Measurements from ENCODE around the gene CDCP2.

CDCP2 gene

GRCh38 chr1:54136269-54136896, 16.4 kb downstream of the CDCP2 start:
- TF ChIP-seq CTCF (IDR thresholded peaks at IDR 0.05; ENCODE audit: low read depth, low read length) = no peak

GRCh38 chr1:54135436-54136120, 17.2 kb downstream of the CDCP2 start:
- no peak for DNase-seq (ENCODE audit: extremely low read depth, low read depth)
- no peak for TF ChIP-seq CTCF (IDR thresholded peaks at IDR 0.05; ENCODE audit: low read depth, low read length)

More at GRCh38 chr1:54136269-54136896, 16.4 kb downstream of the CDCP2 start:
- DNase-seq (ENCODE audit: extremely low read depth, low read depth) = no peak

GRCh38 chr1:54134295-54134694, 18.5 kb downstream of the CDCP2 start:
- no peak for DNase-seq (ENCODE audit: extremely low read depth, low read depth)
- TF ChIP-seq CTCF (IDR thresholded peaks at IDR 0.05; ENCODE audit: low read depth, low read length) = no peak

GRCh38 chr1:54132495-54132894, 20.3 kb downstream of the CDCP2 start:
- DNase-seq (ENCODE audit: extremely low read depth, low read depth) = no peak
- no peak for TF ChIP-seq CTCF (IDR thresholded peaks at IDR 0.05; ENCODE audit: low read depth, low read length)

- no peak for DNase-seq (ENCODE audit: extremely low read depth, low read depth)
- no peak for TF ChIP-seq CTCF (IDR thresholded peaks at IDR 0.05; ENCODE audit: low read depth, low read length)
Observed at GRCh38 chr1:54131419-54131818, 21.4 kb downstream of the CDCP2 start.

- DNase-seq (ENCODE audit: extremely low read depth, low read depth) = no peak
- TF ChIP-seq CTCF (IDR thresholded peaks at IDR 0.05; ENCODE audit: low read depth, low read length) = no peak
Observed at GRCh38 chr1:54129858-54130257, 22.9 kb downstream of the CDCP2 start.

GRCh38 chr1:54127594-54128300, 25.1 kb downstream of the CDCP2 start:
- no peak for TF ChIP-seq CTCF (IDR thresholded peaks at IDR 0.05; ENCODE audit: low read depth, low read length)
- DNase-seq (ENCODE audit: extremely low read depth, low read depth) = no peak

All from AG09319 (cell line).